ENCODE data around the gene ATP10B. TPM values are rescaled to one million over a fixed set of nuclear protein-coding genes. Genes with fewer than 3 reads are reported as not detected.

Gene ATP10B
- total RNA-seq, 2 experiments from 2014 or later = not detected

DNA sequence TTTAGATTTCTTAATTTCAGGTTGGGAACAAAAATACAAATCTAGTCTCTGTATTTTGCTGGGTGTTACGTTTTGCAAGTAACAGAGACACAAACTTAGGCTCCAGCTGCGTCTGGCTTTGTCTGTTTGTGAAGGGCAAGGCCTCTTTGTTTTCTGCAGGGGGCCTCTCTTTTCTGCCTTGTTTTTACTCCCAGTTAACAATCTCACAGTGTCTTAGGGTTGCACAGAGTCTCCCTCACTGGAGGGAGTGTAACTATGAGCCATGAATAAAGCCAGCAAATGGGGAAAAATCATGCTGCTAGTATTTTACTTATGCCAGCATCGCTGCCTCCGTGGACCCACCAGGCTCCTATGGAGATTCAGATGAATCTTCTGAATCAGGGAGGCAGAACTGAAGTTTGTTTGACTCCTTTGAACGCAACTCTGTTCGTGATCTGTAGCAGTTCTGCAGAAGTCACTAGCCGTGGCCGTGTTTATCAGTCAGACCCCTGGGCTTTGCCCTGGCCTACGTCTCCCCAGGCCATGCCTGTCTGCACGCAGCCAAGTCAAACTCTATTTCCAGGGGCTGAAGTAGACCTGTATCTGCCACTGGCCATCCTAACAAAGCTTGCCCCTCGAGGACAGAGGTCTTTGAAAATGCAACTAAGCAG lies 77.2 kb downstream of the ATP10B start:
- no peaks in the 10 kb centered on the region for H3K9me3 ChIP-seq (ENCODE audit: control insufficient read depth in 1 of 2, insufficient read depth in 1 of 2, low read length in 2 of 2)
- DNase-seq = no peak
- H3K27ac ChIP-seq (ENCODE audit: low read depth in 1 of 2, low read length in 2 of 2) = no peak overlapping the region
- Mint-ChIP-seq H3K4me1 (ENCODE audit: low read depth) (no peaks in the 10 kb centered on the region), H3K27me3 (peaks cover 16% of the 10 kb centered on the region), H3K27ac (no peak overlapping the region), H3K4me3 (no peak overlapping the region), H3K36me3 (ENCODE audit: low read depth) (no peaks in the 10 kb centered on the region), H3K9me3 (no peaks in the 10 kb centered on the region)
- intact Hi-C loops (cut with DNase I, micrococcal nuclease) = no loop called here
- no peaks in the 10 kb centered on the region for H3K4me1 ChIP-seq (ENCODE audit: insufficient read depth, low read length)
- CTCF ChIA-PET = no interaction called here
- no peak overlapping the region for H3K4me3 ChIP-seq (ENCODE audit: low read length)
- H3K36me3 ChIP-seq (ENCODE audit: insufficient read depth, low read length) = no peaks in the 10 kb centered on the region
- TF ChIP-seq, protein P1, sequence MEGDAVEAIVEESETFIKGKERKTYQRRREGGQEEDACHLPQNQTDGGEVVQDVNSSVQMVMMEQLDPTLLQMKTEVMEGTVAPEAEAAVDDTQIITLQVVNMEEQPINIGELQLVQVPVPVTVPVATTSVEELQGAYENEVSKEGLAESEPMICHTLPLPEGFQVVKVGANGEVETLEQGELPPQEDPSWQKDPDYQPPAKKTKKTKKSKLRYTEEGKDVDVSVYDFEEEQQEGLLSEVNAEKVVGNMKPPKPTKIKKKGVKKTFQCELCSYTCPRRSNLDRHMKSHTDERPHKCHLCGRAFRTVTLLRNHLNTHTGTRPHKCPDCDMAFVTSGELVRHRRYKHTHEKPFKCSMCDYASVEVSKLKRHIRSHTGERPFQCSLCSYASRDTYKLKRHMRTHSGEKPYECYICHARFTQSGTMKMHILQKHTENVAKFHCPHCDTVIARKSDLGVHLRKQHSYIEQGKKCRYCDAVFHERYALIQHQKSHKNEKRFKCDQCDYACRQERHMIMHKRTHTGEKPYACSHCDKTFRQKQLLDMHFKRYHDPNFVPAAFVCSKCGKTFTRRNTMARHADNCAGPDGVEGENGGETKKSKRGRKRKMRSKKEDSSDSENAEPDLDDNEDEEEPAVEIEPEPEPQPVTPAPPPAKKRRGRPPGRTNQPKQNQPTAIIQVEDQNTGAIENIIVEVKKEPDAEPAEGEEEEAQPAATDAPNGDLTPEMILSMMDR (IDR thresholded peaks at IDR 0.05) = no peak
- POLR2A ChIA-PET = no interaction called here
- no peak for ATAC-seq (ENCODE audit: poor library complexity)
- H3K27me3 ChIP-seq (ENCODE audit: control insufficient read depth in 1 of 2, insufficient read depth in 2 of 2, low read length in 2 of 2) = peaks cover 0 to 4% of the 10 kb centered on the region in 2 experiments

GRCh38 chr5:160773646-160774410 lies 78.2 kb downstream of the ATP10B start:
- Histone ChIP-seq H3K9me3 (ENCODE audit: control insufficient read depth in 1 of 2, insufficient read depth in 1 of 2, low read length in 2 of 2) (no peaks in the 10 kb centered on the region), H3K36me3 (ENCODE audit: insufficient read depth, low read length) (no peaks in the 10 kb centered on the region), H3K4me3 (ENCODE audit: low read length) (no peak overlapping the region), H3K4me1 (ENCODE audit: insufficient read depth, low read length) (no peaks in the 10 kb centered on the region), H3K27ac (ENCODE audit: low read depth in 1 of 2, low read length in 2 of 2) (no peak overlapping the region), H3K27me3 (ENCODE audit: control insufficient read depth in 1 of 2, insufficient read depth in 2 of 2, low read length in 2 of 2) (peaks cover 0 to 4% of the 10 kb centered on the region in 2 experiments)
- Mint-ChIP-seq H3K4me1 (ENCODE audit: low read depth) (no peaks in the 10 kb centered on the region), H3K27ac (no peak overlapping the region), H3K4me3 (no peak overlapping the region), H3K27me3 (peaks cover 16% of the 10 kb centered on the region), H3K36me3 (ENCODE audit: low read depth) (no peaks in the 10 kb centered on the region), H3K9me3 (no peaks in the 10 kb centered on the region)
- ATAC-seq (ENCODE audit: poor library complexity) (no peak), DNase-seq (no peak)
- ChIA-PET POLR2A (interaction anchor here (0.8 kb wide), 1 partner anchor 22 kb away, joined by 3 read pairs; no protein-coding TSS in a partner anchor), CTCF (no interaction called here)
- intact Hi-C loops (cut with DNase I, micrococcal nuclease) = no loop called here
- TF ChIP-seq, protein P1 (IDR thresholded peaks at IDR 0.05) = no peak

GRCh38 chr5:160772854-160773253 lies 79.2 kb downstream of the ATP10B start:
- ChIA-PET CTCF (no interaction called here), POLR2A (no interaction called here)
- TF ChIP-seq, protein P1 (IDR thresholded peaks at IDR 0.05) = no peak

More at GRCh38 chr5:160772854-160773253, 79.2 kb downstream of the ATP10B start:
- no peak overlapping the region for H3K4me3 Mint-ChIP-seq
- H3K27ac Mint-ChIP-seq = no peak overlapping the region
- H3K36me3 ChIP-seq (ENCODE audit: insufficient read depth, low read length) = no peaks in the 10 kb centered on the region
- DNase-seq (no peak), ATAC-seq (ENCODE audit: poor library complexity) (no peak)
- no peaks in the 10 kb centered on the region for H3K4me1 ChIP-seq (ENCODE audit: insufficient read depth, low read length)
- H3K9me3 ChIP-seq (ENCODE audit: control insufficient read depth in 1 of 2, insufficient read depth in 1 of 2, low read length in 2 of 2) = no peaks in the 10 kb centered on the region
- H3K27ac ChIP-seq (ENCODE audit: low read depth in 1 of 2, low read length in 2 of 2) = no peak overlapping the region
- no peak overlapping the region for H3K4me3 ChIP-seq (ENCODE audit: low read length)
- H3K4me1 Mint-ChIP-seq (ENCODE audit: low read depth) = no peaks in the 10 kb centered on the region
- intact Hi-C loops (cut with DNase I, micrococcal nuclease) = no loop called here
- H3K27me3 Mint-ChIP-seq = peaks cover 16% of the 10 kb centered on the region
- no peaks in the 10 kb centered on the region for H3K9me3 Mint-ChIP-seq
- peaks cover 0 to 4% of the 10 kb centered on the region in 2 experiments for H3K27me3 ChIP-seq (ENCODE audit: control insufficient read depth in 1 of 2, insufficient read depth in 2 of 2, low read length in 2 of 2)
- no peaks in the 10 kb centered on the region for H3K36me3 Mint-ChIP-seq (ENCODE audit: low read depth)
